ENCODE data around the gene TBX10.

The TBX10 gene

DNA sequence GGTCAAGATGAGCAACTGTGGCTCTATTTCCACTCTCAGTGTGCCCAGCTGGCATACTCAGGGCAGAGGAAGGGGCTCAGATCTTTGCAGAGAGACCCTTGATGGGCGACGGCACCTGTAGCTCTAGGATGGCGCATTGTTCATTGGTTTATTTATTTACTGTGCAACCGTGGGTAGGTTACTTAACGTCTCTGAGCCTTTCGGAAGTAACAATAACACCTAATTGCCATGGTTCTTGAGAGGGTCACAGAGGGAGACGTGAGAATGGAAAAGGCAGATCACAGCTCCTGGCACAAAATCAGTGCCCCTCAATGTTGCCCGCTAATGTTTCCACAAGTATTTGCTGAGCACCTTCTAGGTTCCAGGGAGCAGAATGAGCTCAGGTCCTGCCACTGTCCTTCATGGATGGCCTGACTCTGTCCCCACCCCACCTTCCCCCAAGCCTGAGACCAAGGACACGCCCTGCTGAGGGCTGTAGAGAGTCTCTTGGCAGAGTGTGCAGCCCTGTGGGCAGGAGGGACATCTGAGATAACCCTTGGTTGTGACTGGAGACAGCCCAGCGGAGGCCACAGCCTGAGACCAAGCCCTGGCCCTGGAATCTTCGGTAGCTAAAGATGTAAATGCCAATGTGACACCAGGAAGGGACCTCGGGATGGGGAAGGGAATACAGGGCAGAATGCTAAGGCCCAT is 35.6 kb upstream of the TBX10 start:
- ChIA-PET POLR2A (no interaction called here), CTCF (interaction anchor here (0.9 to 1.2 kb wide), 2 partner anchors 45 to 95 kb away, joined by 3 read pairs; no protein-coding TSS in a partner anchor)
- no peak for DNase-seq (ENCODE audit: extremely low spot score)
- TF ChIP-seq, protein P1, sequence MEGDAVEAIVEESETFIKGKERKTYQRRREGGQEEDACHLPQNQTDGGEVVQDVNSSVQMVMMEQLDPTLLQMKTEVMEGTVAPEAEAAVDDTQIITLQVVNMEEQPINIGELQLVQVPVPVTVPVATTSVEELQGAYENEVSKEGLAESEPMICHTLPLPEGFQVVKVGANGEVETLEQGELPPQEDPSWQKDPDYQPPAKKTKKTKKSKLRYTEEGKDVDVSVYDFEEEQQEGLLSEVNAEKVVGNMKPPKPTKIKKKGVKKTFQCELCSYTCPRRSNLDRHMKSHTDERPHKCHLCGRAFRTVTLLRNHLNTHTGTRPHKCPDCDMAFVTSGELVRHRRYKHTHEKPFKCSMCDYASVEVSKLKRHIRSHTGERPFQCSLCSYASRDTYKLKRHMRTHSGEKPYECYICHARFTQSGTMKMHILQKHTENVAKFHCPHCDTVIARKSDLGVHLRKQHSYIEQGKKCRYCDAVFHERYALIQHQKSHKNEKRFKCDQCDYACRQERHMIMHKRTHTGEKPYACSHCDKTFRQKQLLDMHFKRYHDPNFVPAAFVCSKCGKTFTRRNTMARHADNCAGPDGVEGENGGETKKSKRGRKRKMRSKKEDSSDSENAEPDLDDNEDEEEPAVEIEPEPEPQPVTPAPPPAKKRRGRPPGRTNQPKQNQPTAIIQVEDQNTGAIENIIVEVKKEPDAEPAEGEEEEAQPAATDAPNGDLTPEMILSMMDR (IDR thresholded peaks at IDR 0.05; ENCODE audit: control extremely low read depth, extremely low read depth, low read depth, missing control alignments): no peak

GRCh38 chr11:67674442-67674871 is 34.9 kb upstream of the TBX10 start, which contains the start of gene ALDH3B2:
Gene ALDH3B2 (minus strand): TSS chr11:67674623. CDS start chr11:67666935, 7,688 bp downstream.
- TF ChIP-seq, protein P1 (IDR thresholded peaks at IDR 0.05; ENCODE audit: control extremely low read depth, extremely low read depth, low read depth, missing control alignments): no peak
- no peak for DNase-seq (ENCODE audit: extremely low spot score)
- CTCF ChIA-PET: interaction anchor here (4.2 kb wide), 1 partner anchor 45 kb away, joined by 17 read pairs; the partner anchor contains the start of gene NUDT8
- POLR2A ChIA-PET: no interaction called here

- ChIA-PET POLR2A (no interaction called here), CTCF (interaction anchor here (4.2 kb wide), 1 partner anchor 44 kb away, joined by 17 read pairs; the partner anchor contains the start of gene NUDT8)
- TF ChIP-seq, protein P1 (IDR thresholded peaks at IDR 0.05; ENCODE audit: control extremely low read depth, extremely low read depth, low read depth, missing control alignments): no peak
- no peak for DNase-seq (ENCODE audit: extremely low spot score)
These were observed 34.3 kb upstream of the TBX10 start for GRCh38 chr11:67673902-67674301.

DNA sequence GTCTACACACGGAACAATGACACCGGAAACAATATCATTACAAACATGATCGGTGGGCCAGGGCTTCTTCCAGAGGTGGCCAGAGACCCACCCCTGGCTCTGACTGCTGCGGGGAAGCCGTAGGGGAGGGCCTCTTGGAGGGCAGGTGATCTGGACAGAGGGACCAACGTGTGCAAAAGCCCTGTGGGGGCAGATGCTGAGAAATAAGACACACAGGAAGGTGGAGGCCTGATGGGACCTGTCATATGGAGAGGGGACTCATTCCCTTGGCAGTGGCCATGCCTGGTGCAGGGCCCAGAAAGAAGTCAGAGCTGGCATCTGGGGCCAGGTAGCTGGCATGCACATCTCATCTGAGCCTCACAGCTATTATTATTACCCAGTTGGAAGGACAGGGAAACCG is 33.8 kb upstream of the TBX10 start:
- ChIA-PET CTCF (interaction anchor here (4.2 kb wide), 1 partner anchor 44 kb away, joined by 17 read pairs; the partner anchor contains the start of gene NUDT8), POLR2A (no interaction called here)

GRCh38 chr11:67671211-67671520 is 31.6 kb upstream of the TBX10 start:
- DNase-seq (ENCODE audit: extremely low spot score): no peak
- CTCF ChIA-PET: interaction anchor here (1.3 to 4.2 kb wide), 3 partner anchors 9 to 41 kb away, joined by 3 to 17 read pairs (median 5); partner anchors contain the start of gene NUDT8
- TF ChIP-seq, protein P1 (IDR thresholded peaks at IDR 0.05; ENCODE audit: control extremely low read depth, extremely low read depth, low read depth, missing control alignments): no peak
- POLR2A ChIA-PET: no interaction called here

More for the DNA sequence above, 33.8 kb upstream of the TBX10 start:
- TF ChIP-seq, protein P1 (IDR thresholded peaks at IDR 0.05; ENCODE audit: control extremely low read depth, extremely low read depth, low read depth, missing control alignments): no peak
- no peak for DNase-seq (ENCODE audit: extremely low spot score)

- CTCF ChIA-PET: interaction anchor here (1.3 to 4.2 kb wide), 3 partner anchors 8 to 41 kb away, joined by 3 to 17 read pairs (median 5); partner anchors contain the start of gene NUDT8
- POLR2A ChIA-PET: no interaction called here
- no peak for DNase-seq (ENCODE audit: extremely low spot score)
- TF ChIP-seq, protein P1 (IDR thresholded peaks at IDR 0.05; ENCODE audit: control extremely low read depth, extremely low read depth, low read depth, missing control alignments): no peak
These were observed 31.0 kb upstream of the TBX10 start for GRCh38 chr11:67670316-67671210.

Data from GM10248 (cell line).